H1 (cell line): ENCODE results near the gene ZNF516. TPM values are rescaled to one million over a fixed set of nuclear protein-coding genes. Genes with fewer than 3 reads are reported as not detected.

Experiments
- CTCF ChIA-PET: fragments of 300-600 bp; sonication (Branson Sonifier 250); formaldehyde crosslinking; loops from one replicate; lab custom pipeline; 2021; ENCODE audit not compliant: partially characterized antibody; lab: Charles Lee
- POLR2A ChIA-PET: fragments of 300-600 bp; sonication (Branson Sonifier 250); formaldehyde crosslinking; loops from one replicate; lab custom pipeline; 2021; ENCODE audit warnings: inconsistent platforms; ENCODE audit not compliant: partially characterized antibody; lab: Charles Lee
- DNase-seq, 2 experiments: peaks; one replicate each; pipeline versions ENCODE4 v3.0.0 to v3.0.0-alpha.2; 2010 to 2022; ENCODE audit warnings: low spot score in 2 of 2, low read depth in 1 of 2, mixed read lengths in 1 of 2
- FAIRE-seq: peaks from 2 replicates; lab custom pipeline; 2011; peaks lifted over from hg19 to GRCh38; lab: Jason Lieb, UNC
- H2AFZ ChIP-seq: 2 replicates; pipeline ENCODE4 v1.8.1; 2012; ENCODE audit warnings: low read length, inconsistent platforms
- H2AK5ac ChIP-seq: 2 replicates; pipeline ENCODE4 v1.6.1; 2013; ENCODE audit warnings: low read depth, low read length
- H2BK120ac ChIP-seq: replicated peaks from 2 replicates; pipeline ENCODE3; 2013; ENCODE audit warnings: low read depth, low read length, inconsistent platforms
- H2BK12ac ChIP-seq: 2 replicates; pipeline ENCODE4 v1.6.1; 2013; ENCODE audit warnings: low read depth, low read length
- H2BK15ac ChIP-seq: 2 replicates; pipeline ENCODE4 v1.6.1; 2013; ENCODE audit warnings: low read length
- H2BK20ac ChIP-seq: 2 replicates; pipeline ENCODE4 v1.6.1; 2013; ENCODE audit warnings: low read length
- H2BK5ac ChIP-seq: 2 replicates; pipeline ENCODE4 v1.6.1; 2013; ENCODE audit warnings: low read depth, low read length
- H3K14ac ChIP-seq: 2 replicates; pipeline ENCODE4 v1.6.1; 2013; ENCODE audit warnings: inconsistent platforms; ENCODE audit not compliant: insufficient read length
- H3K18ac ChIP-seq: 2 replicates; pipeline ENCODE4 v1.6.1; 2013; ENCODE audit warnings: low read length; ENCODE audit errors: extremely low read depth
- H3K23ac ChIP-seq: 2 replicates; pipeline ENCODE4 v1.6.1; 2013; ENCODE audit warnings: inconsistent platforms; ENCODE audit not compliant: insufficient read length
- H3K23me2 ChIP-seq: 2 replicates; pipeline ENCODE4 v1.6.1; 2013; ENCODE audit warnings: low read depth, low read length
- H3K27ac ChIP-seq: 2 replicates; pipeline ENCODE4 v1.6.1; 2011; ENCODE audit warnings: low read depth, low read length, inconsistent platforms
- H3K27me3 ChIP-seq, 4 experiments: replicated peaks in 1 of 4; 1 replicate in 1 of 4; 2 replicates in 3 of 4; pipeline versions ENCODE4 v1.6.1 to v1.8.1; 2011 to 2013; ENCODE audit warnings: low read length in 3 of 4, mild to moderate bottlenecking in 3 of 4, inconsistent platforms in 2 of 4, mixed read lengths in 2 of 4, moderate library complexity in 1 of 4; ENCODE audit not compliant: control insufficient read depth in 3 of 4, insufficient read depth in 3 of 4; ENCODE audit errors: extremely low read depth in 1 of 4
- H3K36me3 ChIP-seq, 4 experiments: 2 replicates each; pipeline versions ENCODE4 v1.6.1 to v1.8.1; 2011 to 2013; ENCODE audit warnings: mild to moderate bottlenecking in 4 of 4, low read length in 3 of 4, moderate library complexity in 2 of 4, control low read depth in 1 of 4, inconsistent platforms in 1 of 4; ENCODE audit not compliant: insufficient read depth in 4 of 4, control insufficient read depth in 2 of 4
- H3K4ac ChIP-seq: replicated peaks from 2 replicates; pipeline ENCODE3; 2013; ENCODE audit warnings: low read length, low read depth, mixed read lengths, inconsistent platforms; ENCODE audit not compliant: insufficient read length
- H3K4me1 ChIP-seq, 4 experiments: replicated peaks in 1 of 4; 1 replicate in 1 of 4; 2 replicates in 3 of 4; pipeline versions ENCODE4 v1.6.1 to v1.8.1; 2011 to 2013; ENCODE audit warnings: low read length in 3 of 4, inconsistent platforms in 2 of 4, mixed read lengths in 1 of 4; ENCODE audit not compliant: insufficient read depth in 4 of 4, control insufficient read depth in 3 of 4
- H3K4me2 ChIP-seq, 2 experiments: 2 replicates each; pipeline versions ENCODE4 v1.6.1 to v1.8.1; 2011 to 2013; ENCODE audit warnings: low read depth in 2 of 2, low read length in 2 of 2, control low read depth in 1 of 2, inconsistent platforms in 1 of 2, mild to moderate bottlenecking in 1 of 2; ENCODE audit not compliant: insufficient read depth in 1 of 2
- H3K4me3 ChIP-seq, 4 experiments: fragments of 200-600, 300-600 bp in 1 of 4; sonication (generic), shearing (Covaris generic), sonication (Bioruptor Twin) in 1 of 4; 2 replicates each; pipeline versions ENCODE4 v1.5.1 to v1.8.1; 2011 to 2016; ENCODE audit warnings: low read length in 4 of 4, low read depth in 3 of 4, control low read depth in 2 of 4, inconsistent platforms in 2 of 4, mild to moderate bottlenecking in 2 of 4, mixed read lengths in 1 of 4, moderate library complexity in 1 of 4; ENCODE audit not compliant: insufficient read depth in 2 of 4; ENCODE audit errors: extremely low read depth in 1 of 4
- H3K56ac ChIP-seq: replicated peaks from 2 replicates; pipeline ENCODE3; 2013; ENCODE audit warnings: low read depth, mild to moderate bottlenecking, mixed read lengths, low read length, inconsistent platforms; ENCODE audit not compliant: insufficient read length
- H3K79me1 ChIP-seq: 2 replicates; pipeline ENCODE4 v1.6.1; 2013; ENCODE audit warnings: low read depth, low read length, control low read depth
- H3K79me2 ChIP-seq, 2 experiments: 2 replicates each; pipeline versions ENCODE4 v1.6.1 to v1.8.1; 2012 to 2013; ENCODE audit warnings: low read length in 2 of 2, mild to moderate bottlenecking in 2 of 2, inconsistent platforms in 1 of 2; ENCODE audit not compliant: insufficient read depth in 2 of 2, control insufficient read depth in 1 of 2
- H3K9ac ChIP-seq, 4 experiments: replicated peaks in 1 of 4; 1 replicate in 1 of 4; 2 replicates in 3 of 4; pipeline versions ENCODE4 v1.6.1 to v1.8.1; 2011 to 2013; ENCODE audit warnings: low read depth in 3 of 4, low read length in 3 of 4, control low read depth in 2 of 4, mild to moderate bottlenecking in 2 of 4, moderate library complexity in 2 of 4, inconsistent platforms in 1 of 4; ENCODE audit errors: extremely low read depth in 1 of 4
- H3K9me3 ChIP-seq, 2 experiments: 2 replicates each; pipeline versions ENCODE4 v1.6.1 to v1.8.1; 2012 to 2013; ENCODE audit warnings: mild to moderate bottlenecking in 2 of 2, moderate library complexity in 2 of 2, control low read depth in 1 of 2, inconsistent platforms in 1 of 2, low read depth in 1 of 2, low read length in 1 of 2, mixed read lengths in 1 of 2; ENCODE audit not compliant: insufficient read depth in 2 of 2
- H4K20me1 ChIP-seq, 2 experiments: replicated peaks in 1 of 2; 2 replicates each; pipeline versions ENCODE3 to v1.8.1; 2011 to 2013; ENCODE audit warnings: inconsistent platforms in 2 of 2, low read length in 2 of 2, mild to moderate bottlenecking in 1 of 2; ENCODE audit not compliant: insufficient read depth in 2 of 2, control insufficient read depth in 1 of 2
- H4K5ac ChIP-seq: 2 replicates; pipeline ENCODE4 v1.6.1; 2013; ENCODE audit warnings: low read length, low read depth, mixed read lengths, inconsistent platforms; ENCODE audit not compliant: insufficient read length
- H4K8ac ChIP-seq: 2 replicates; pipeline ENCODE4 v1.8.0; 2013; ENCODE audit warnings: mild to moderate bottlenecking, moderate library complexity, low read length, inconsistent platforms; ENCODE audit not compliant: insufficient read depth; ENCODE audit errors: extremely low read depth
- H4K91ac ChIP-seq: replicated peaks from 2 replicates; pipeline ENCODE3; 2013; ENCODE audit warnings: low read length, mixed read lengths, inconsistent platforms; ENCODE audit not compliant: insufficient read length
- CTBP2 ChIP-seq: IDR thresholded peaks from 2 replicates; pipeline ENCODE4 v1.7.0; 2011; ENCODE audit warnings: borderline replicate concordance, mild to moderate bottlenecking, moderate library complexity, mixed read lengths, low read length; ENCODE audit not compliant: insufficient read depth, insufficient read length
- FOSL1 ChIP-seq: IDR thresholded peaks from 2 replicates; pipeline ENCODE4 v1.6.1; 2011; ENCODE audit warnings: mild to moderate bottlenecking, low read depth, low read length, moderate library complexity; ENCODE audit not compliant: insufficient read depth
- RAD21 ChIP-seq, 2 experiments: IDR thresholded peaks in 1 of 2; conservative IDR thresholded peaks in 1 of 2; 2 replicates each; pipeline ENCODE4 v1.6.1; 2011; ENCODE audit warnings: low read depth in 2 of 2, low read length in 2 of 2, improper control_type of control experiment in 1 of 2, inconsistent platforms in 1 of 2, mild to moderate bottlenecking in 1 of 2, moderate library complexity in 1 of 2
- TBP ChIP-seq: IDR thresholded peaks from 2 replicates; pipeline ENCODE4 v1.6.1; 2011; ENCODE audit warnings: low read depth, low read length, improper control_type of control experiment
- WGBS, 2 experiments: shearing (Covaris generic) in 1 of 2; methylation state at CpG; one replicate each; pipeline versions ENCODE4 v1.1.6 to v1.1.7; 2013 to 2015; ENCODE audit warnings: low lambda C conversion rate in 2 of 2, mixed read lengths in 2 of 2, inconsistent platforms in 1 of 2, low coverage in 1 of 2, missing lambda C conversion rate in 1 of 2; ENCODE audit not compliant: insufficient replicate concordance in 2 of 2, insufficient coverage in 1 of 2, insufficient read length in 1 of 2; ENCODE audit errors: extremely low coverage in 1 of 2, missing lambda C conversion rate in 1 of 2; 5-methylcytosine and 5-hydroxymethylcytosine counted together
- polyA plus RNA-seq, 7 experiments: library from polyadenylated mRNA; depleted of rRNA in 3 of 7; stranded (reverse) in 5 of 7; unstranded in 2 of 7; fragments of >200 nt in 5 of 7; fragments of 200-250 nt in 2 of 7; gene quantifications; 1 replicate in 5 of 7; 2 replicates in 1 of 7; 4 replicates in 1 of 7; pipeline versions ENCODE4 v1.2.1 to v1.2.3, GENCODE V29; 2011 to 2013; ENCODE audit warnings: missing spikeins in 2 of 7, mixed read lengths in 2 of 7
- total RNA-seq: library from RNA; stranded (reverse); fragmentation: NEBNext Ultra II Directional; extraction: Animal tissue kit (Norgen Biotek cat#: 25700); gene quantifications from 2 replicates; pipeline ENCODE4 v1.2.1, GENCODE V29; 2021
- TF ChIP-seq, protein P1 (sequence below): IDR thresholded peaks from 2 replicates; pipeline ENCODE4 v1.6.1; 2011; ENCODE audit warnings: low read length, improper control_type of control experiment

ZNF516 gene
- total and polyA plus RNA-seq, 2 of the 8 experiments (the other 6 are each of a cell fraction or from before 2014, with no cell fraction given) = 7.3 to 17.0 TPM

GRCh38 chr18:76420898-76421684, 74.0 kb downstream of the ZNF516 start:
- Histone ChIP-seq H3K23me2 (peaks cover 4% of the 10 kb centered on the region; the same call in 1 of the 2 replicates), H3K14ac (no peak overlapping the region), H2BK120ac (no peak overlapping the region), H2BK5ac (no peak overlapping the region), H2BK20ac (no peak overlapping the region), H4K91ac (no peak overlapping the region), H3K79me1 (peaks cover 5% of the 10 kb centered on the region), H4K20me1 (peaks cover 5 to 6% of the 10 kb centered on the region in 2 experiments), H3K18ac (no peak overlapping the region), H3K79me2 (peaks cover 6 to 18% of the 10 kb centered on the region in 2 experiments), H4K5ac (no peak overlapping the region), H2BK15ac (no peak overlapping the region), H3K4me3 (no peak overlapping the region), H3K56ac (no peak overlapping the region), H2BK12ac (no peak overlapping the region), H3K23ac (no peak overlapping the region), H3K4me1 (peaks cover 0 to 20% (median 7%) of the 10 kb centered on the region in 4 experiments; a peak in 4 of 7 replicates), H3K9ac (no peak overlapping the region), H2AFZ (no peak overlapping the region), H4K8ac (no peak overlapping the region), H2AK5ac (no peak overlapping the region), H3K9me3 (no peaks in the 10 kb centered on the region), H3K36me3 (peaks cover 0 to 4% (median 0%) of the 10 kb centered on the region in 4 experiments; a peak in 1 of 8 replicates), H3K27ac (no peak overlapping the region), H3K27me3 (no peaks in the 10 kb centered on the region; a peak in 1 of 7 replicates), H3K4me2 (no peak overlapping the region), H3K4ac (no peak overlapping the region)
- POLR2A ChIA-PET = no interaction called here
- peak in 1 of 2 experiments; percentile 41 for DNase-seq
- CTCF ChIA-PET = interaction anchor here (0.6 to 4.4 kb wide), 2 partner anchors 11 to 22 kb away, joined by 3 to 21 read pairs; no protein-coding TSS in a partner anchor
- 86% methylated on average over 13 of the region's 13 CpGs; no CpG with 5 or more reads in 1 of the 2 experiments for WGBS, 2 experiments
- TF ChIP-seq TBP (no peak), RAD21 (IDR thresholded peaks at IDR 0.05 in 1 of 2, conservative IDR thresholded peaks at IDR 0.05 in 1 of 2; ENCODE audit: low read depth in 2 of 2, low read length in 2 of 2) (no peak), CTBP2 (no peak), FOSL1 (no peak)
- TF ChIP-seq, protein P1, sequence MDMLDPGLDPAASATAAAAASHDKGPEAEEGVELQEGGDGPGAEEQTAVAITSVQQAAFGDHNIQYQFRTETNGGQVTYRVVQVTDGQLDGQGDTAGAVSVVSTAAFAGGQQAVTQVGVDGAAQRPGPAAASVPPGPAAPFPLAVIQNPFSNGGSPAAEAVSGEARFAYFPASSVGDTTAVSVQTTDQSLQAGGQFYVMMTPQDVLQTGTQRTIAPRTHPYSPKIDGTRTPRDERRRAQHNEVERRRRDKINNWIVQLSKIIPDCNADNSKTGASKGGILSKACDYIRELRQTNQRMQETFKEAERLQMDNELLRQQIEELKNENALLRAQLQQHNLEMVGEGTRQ = no peak
- no peak for FAIRE-seq
